Activated CD8-positive, alpha-beta T cell treated with anti-CD3 and anti-CD28 coated beads, Interleukin-2, amount 10 ng/mL, durations not matched to agents 7 days and 5 days (primary cell): Measurements from ENCODE around the gene SLC2A4RG. TPM values are rescaled to one million over a fixed set of nuclear protein-coding genes. Genes with fewer than 3 reads are reported as not detected.

Experiments
- ATAC-seq: fragments of 150-1000 bp; cut with Tn5 transposase; one replicate; pipeline ENCODE4 v1.10.0; 2021; ENCODE audit warnings: moderate library complexity
- CTCF ChIA-PET: fragments of 350-600 bp; sonication (Branson Sonifier 250); formaldehyde crosslinking; loops from one replicate; lab custom pipeline; 2021; ENCODE audit warnings: antibody characterized with exemption; lab: Charles Lee
- POLR2A ChIA-PET: fragments of 350-600 bp; sonication (Branson Sonifier 250); formaldehyde crosslinking; loops from one replicate; lab custom pipeline; 2021; ENCODE audit warnings: antibody characterized with exemption; lab: Charles Lee
- DNase-seq: peaks from one replicate; pipeline ENCODE4 v3.0.0-alpha.2; 2020
- H3K27ac Mint-ChIP-seq: one replicate; pipeline ENCODE4 v1.8.0; 2021; ENCODE audit warnings: mild to moderate bottlenecking, mixed read lengths
- H3K27me3 Mint-ChIP-seq: one replicate; pipeline ENCODE4 v1.8.0; 2021; ENCODE audit warnings: low read depth, mixed read lengths
- H3K36me3 Mint-ChIP-seq: one replicate; pipeline ENCODE4 v1.8.0; 2021; ENCODE audit warnings: low read depth, mixed read lengths
- H3K4me1 Mint-ChIP-seq: one replicate; pipeline ENCODE4 v1.8.0; 2021; ENCODE audit warnings: low read depth, mixed read lengths
- H3K4me3 Mint-ChIP-seq: one replicate; pipeline ENCODE4 v1.8.0; 2021; ENCODE audit warnings: mild to moderate bottlenecking, mixed read lengths
- H3K9me3 Mint-ChIP-seq: one replicate; pipeline ENCODE4 v1.8.0; 2022; ENCODE audit warnings: mixed read lengths; ENCODE audit not compliant: insufficient read depth
- total RNA-seq, 2 experiments: library from RNA; stranded (reverse); gene quantifications; one replicate each; pipeline ENCODE4 v1.2.3, GENCODE V29; 2021

Gene SLC2A4RG
- total RNA-seq, 2 experiments from 2014 or later: 97.2 TPM

DNA sequence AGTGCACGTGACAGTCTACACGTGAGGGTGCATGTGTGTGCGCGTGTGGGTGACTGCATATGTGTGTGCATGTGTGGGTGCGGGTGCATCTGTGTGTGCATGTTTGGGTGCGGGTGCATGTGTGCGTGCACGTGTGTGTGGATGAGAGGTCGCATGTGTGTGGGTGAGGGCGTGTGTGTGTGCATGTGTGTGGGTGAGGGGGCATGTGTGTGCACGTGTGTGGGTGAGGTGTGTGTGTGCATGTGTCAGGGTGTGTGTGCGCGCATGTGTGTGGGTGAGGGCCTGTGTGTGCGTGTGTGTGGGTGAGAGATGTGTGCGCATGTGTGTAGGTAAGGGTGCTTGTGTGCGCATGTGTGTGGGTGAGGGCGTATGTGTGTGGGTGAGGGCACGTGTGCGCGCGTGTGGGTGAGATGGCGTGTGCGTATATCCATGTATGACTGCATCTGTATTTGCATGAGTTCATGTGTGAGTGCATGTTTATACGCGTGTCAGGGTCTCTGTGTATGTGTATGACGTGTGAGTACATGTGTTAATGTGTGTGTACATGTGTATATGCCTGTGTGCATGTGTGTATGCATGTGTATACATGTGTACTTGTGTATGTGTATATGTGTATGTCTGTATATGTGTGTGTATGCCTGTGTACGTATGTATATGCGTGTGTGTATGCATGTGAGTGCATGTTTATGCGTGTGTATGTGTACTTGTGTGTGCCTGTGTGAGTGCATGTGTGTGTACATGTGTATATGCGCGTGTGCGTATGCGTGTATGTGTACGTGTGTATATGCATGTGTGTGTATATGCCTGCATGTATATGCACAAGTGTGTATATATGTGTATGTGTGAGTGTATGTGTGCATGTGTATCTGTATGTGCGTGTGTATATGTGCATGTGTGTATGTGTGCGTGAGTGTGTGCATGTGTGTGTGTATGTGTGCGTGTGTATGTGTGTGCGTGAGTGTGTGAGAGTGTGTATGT is 7.2 kb upstream of the SLC2A4RG start:
- peaks cover 51% of the 10 kb centered on the region for H3K36me3 Mint-ChIP-seq
- no peak overlapping the region for H3K27ac Mint-ChIP-seq
- peak; percentile 20 for DNase-seq
- peaks cover 42% of the 10 kb centered on the region for H3K4me1 Mint-ChIP-seq
- ChIA-PET POLR2A (interaction anchor here (1.2 kb wide), 1 partner anchor 25 kb away, joined by 3 read pairs; the partner anchor contains the start of genes ARFRP1 and ZGPAT), CTCF (no interaction called here)
- no peak overlapping the region for H3K4me3 Mint-ChIP-seq
- no peaks in the 10 kb centered on the region for H3K27me3 Mint-ChIP-seq
- ATAC-seq: no peak
- H3K9me3 Mint-ChIP-seq: peaks cover 3% of the 10 kb centered on the region

DNA sequence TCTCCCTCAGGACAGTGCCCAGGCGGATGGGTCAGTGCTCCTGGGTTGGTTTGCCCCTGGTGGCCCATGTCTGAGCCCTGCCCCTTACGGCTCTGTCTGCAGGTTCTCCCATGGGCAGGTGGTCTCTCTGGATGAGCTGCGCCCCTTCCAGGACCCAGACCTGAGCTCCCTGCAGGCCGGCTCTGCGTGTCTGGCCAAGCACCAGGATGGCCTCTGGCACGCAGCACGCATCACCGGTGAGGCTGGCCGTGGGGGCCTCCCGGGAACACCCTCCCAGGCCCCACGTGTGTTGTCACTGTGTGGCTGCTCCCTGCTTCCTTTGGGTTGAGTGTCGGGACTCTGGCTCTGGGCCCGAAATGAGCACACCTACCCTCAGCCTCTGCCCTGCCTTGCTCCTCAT is 6.5 kb upstream of the SLC2A4RG start:
- ChIA-PET POLR2A (interaction anchor here (1.2 kb wide), 1 partner anchor 26 kb away, joined by 3 read pairs; the partner anchor contains the start of genes ARFRP1 and ZGPAT), CTCF (interaction anchor here (0.7 kb wide), 1 partner anchor 27 kb away, joined by 3 read pairs; no protein-coding TSS in a partner anchor)
- peaks cover 36% of the 10 kb centered on the region for H3K4me1 Mint-ChIP-seq
- H3K9me3 Mint-ChIP-seq: no peaks in the 10 kb centered on the region
- peaks cover 48% of the 10 kb centered on the region for H3K36me3 Mint-ChIP-seq
- DNase-seq: no peak
- H3K27me3 Mint-ChIP-seq: no peaks in the 10 kb centered on the region
- no peak overlapping the region for H3K27ac Mint-ChIP-seq
- H3K4me3 Mint-ChIP-seq: no peak overlapping the region
- no peak for ATAC-seq

DNA sequence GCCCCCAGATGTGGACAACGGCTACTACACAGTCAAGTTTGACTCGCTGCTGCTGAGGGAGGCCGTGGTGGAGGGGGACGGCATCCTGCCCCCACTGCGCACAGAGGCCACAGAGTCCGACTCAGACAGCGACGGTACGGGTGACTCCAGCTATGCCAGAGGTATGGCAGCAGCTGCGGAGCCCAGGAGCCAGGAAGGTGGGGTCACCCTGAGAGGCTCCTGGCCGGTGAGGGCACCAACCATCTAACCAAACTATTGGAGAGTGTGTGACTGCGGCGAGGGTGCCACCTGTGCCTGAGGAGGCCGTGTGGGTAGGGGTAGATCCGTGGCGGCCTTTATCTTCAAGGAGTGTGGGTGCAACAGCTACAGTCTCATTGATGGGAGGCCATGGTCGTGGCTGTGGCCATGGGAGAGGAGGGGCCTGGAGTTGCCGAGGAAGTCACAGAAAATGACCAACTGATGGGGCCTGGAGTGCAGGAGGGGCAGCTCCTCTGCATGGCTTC is 5.9 kb upstream of the SLC2A4RG start:
- CTCF ChIA-PET: interaction anchor here (0.7 kb wide), 1 partner anchor 27 kb away, joined by 3 read pairs; no protein-coding TSS in a partner anchor
- no peak for DNase-seq

DNA sequence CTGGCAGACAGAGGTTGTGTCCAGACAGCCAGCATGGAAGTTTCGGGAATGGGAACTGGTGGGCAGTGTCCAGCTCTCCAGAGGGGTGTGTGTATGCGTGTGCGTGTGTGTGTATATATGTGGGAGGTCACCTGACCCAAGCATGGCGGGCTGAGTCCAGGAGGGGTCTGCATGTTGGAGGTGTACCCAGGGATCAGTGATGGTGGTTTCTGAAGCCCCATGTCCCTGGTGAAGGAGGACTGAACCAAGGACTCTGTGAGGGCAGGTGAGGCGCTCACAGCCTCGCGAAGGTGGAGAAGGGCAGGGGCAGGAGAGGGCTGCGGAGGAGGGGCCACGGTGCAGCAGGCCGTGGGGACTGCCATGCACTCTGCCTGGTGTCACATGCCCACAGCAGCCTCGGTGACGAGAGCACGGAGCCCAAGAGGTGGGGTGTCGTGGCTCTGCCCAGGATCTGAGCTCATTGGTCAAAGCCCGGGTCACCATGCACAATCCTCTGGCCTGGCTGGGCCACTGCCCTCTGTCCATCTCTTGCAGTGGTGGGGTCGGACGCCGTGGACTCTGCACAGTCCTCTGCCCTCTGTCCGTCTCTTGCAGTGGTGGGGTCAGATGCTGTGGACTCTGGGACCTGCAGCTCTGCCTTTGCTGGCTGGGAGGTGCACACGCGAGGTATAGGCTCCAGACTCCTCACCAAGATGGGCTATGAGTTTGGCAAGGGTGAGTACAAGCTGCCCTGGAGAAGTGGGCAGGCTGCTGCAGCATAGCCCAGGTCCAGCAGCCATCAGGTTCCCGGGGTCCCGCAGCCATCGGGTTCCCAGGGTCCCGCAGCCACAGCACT is 5.2 kb upstream of the SLC2A4RG start:
- H3K27ac Mint-ChIP-seq: no peak overlapping the region
- no peak overlapping the region for H3K4me3 Mint-ChIP-seq
- H3K36me3 Mint-ChIP-seq: peaks cover 37% of the 10 kb centered on the region
- H3K27me3 Mint-ChIP-seq: no peaks in the 10 kb centered on the region
- ChIA-PET CTCF (interaction anchor here (0.6 to 5.3 kb wide), 3 partner anchors 27 to 42 kb away, joined by 3 to 70 read pairs (median 3); partner anchors contain the start of genes ARFRP1 and ZGPAT), POLR2A (interaction anchor here (2.5 kb wide), 1 partner anchor 130 kb away, joined by 14 read pairs; the partner anchor contains the start of gene TPD52L2)
- DNase-seq (peak; percentile 21), ATAC-seq (no peak)
- peaks cover 29% of the 10 kb centered on the region for H3K4me1 Mint-ChIP-seq
- no peaks in the 10 kb centered on the region for H3K9me3 Mint-ChIP-seq

More for the DNA sequence above, 5.9 kb upstream of the SLC2A4RG start:
- no peak overlapping the region for H3K4me3 Mint-ChIP-seq
- no peaks in the 10 kb centered on the region for H3K27me3 Mint-ChIP-seq
- no peaks in the 10 kb centered on the region for H3K9me3 Mint-ChIP-seq
- H3K4me1 Mint-ChIP-seq: peaks cover 31% of the 10 kb centered on the region
- peaks cover 42% of the 10 kb centered on the region for H3K36me3 Mint-ChIP-seq
- H3K27ac Mint-ChIP-seq: peak overlapping the region; percentile 32
- POLR2A ChIA-PET: interaction anchor here (1.2 kb wide), 1 partner anchor 26 kb away, joined by 3 read pairs; the partner anchor contains the start of genes ARFRP1 and ZGPAT
- no peak for ATAC-seq

DNA sequence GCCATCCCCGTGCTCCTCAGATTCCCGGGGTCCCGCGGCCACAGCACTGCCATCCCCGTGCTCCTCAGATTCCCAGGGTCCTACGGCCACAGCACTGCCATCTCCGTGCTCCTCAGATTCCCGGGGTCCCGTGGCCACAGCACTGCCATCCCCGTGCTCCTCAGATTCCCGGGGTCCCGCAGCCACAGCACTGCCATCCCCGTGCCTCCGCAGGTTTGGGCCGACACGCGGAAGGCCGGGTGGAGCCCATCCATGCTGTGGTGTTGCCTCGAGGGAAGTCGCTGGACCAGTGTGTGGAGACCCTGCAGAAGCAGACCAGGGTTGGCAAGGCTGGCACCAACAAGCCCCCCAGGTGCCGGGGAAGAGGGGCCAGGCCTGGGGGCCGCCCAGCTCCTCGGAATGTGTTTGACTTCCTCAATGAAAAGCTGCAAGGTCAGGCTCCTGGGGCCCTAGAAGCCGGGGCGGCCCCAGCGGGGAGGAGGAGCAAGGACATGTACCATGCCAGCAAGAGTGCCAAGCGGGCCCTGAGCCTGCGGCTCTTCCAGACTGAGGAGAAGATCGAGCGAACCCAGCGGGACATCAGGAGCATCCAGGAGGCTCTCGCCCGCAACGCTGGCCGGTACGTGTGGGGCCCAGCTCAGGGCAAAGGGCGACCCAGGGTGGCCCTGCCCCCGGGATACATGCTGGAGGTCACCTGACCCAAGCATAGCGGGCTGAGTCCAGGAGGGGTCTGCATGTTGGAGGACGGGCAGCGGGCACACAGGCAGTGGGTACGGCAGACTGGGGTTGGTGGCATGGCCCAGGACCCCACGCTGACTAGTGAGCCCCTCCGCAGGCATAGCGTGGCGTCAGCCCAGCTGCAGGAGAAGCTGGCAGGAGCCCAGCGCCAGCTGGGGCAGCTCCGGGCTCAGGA is 4.4 kb upstream of the SLC2A4RG start:
- ChIA-PET POLR2A (interaction anchor here (0.6 to 2.5 kb wide), 4 partner anchors 27 to 129 kb away, joined by 3 to 19 read pairs (median 9); partner anchors contain the start of genes ARFRP1, TPD52L2 and ZGPAT), CTCF (interaction anchor here (0.6 to 5.3 kb wide), 6 partner anchors 16 to 198 kb away, joined by 3 to 70 read pairs (median 5); partner anchors contain the start of genes ARFRP1, PTK6, TPD52L2 and ZGPAT)
- DNase-seq (peak; percentile 20), ATAC-seq (no peak)
- H3K9me3 Mint-ChIP-seq: no peaks in the 10 kb centered on the region
- H3K36me3 Mint-ChIP-seq: peaks cover 33% of the 10 kb centered on the region
- H3K27me3 Mint-ChIP-seq: no peaks in the 10 kb centered on the region
- peaks cover 29% of the 10 kb centered on the region for H3K4me1 Mint-ChIP-seq
- H3K4me3 Mint-ChIP-seq: peak overlapping the region; percentile 87
- H3K27ac Mint-ChIP-seq: peak overlapping the region; percentile 92

DNA sequence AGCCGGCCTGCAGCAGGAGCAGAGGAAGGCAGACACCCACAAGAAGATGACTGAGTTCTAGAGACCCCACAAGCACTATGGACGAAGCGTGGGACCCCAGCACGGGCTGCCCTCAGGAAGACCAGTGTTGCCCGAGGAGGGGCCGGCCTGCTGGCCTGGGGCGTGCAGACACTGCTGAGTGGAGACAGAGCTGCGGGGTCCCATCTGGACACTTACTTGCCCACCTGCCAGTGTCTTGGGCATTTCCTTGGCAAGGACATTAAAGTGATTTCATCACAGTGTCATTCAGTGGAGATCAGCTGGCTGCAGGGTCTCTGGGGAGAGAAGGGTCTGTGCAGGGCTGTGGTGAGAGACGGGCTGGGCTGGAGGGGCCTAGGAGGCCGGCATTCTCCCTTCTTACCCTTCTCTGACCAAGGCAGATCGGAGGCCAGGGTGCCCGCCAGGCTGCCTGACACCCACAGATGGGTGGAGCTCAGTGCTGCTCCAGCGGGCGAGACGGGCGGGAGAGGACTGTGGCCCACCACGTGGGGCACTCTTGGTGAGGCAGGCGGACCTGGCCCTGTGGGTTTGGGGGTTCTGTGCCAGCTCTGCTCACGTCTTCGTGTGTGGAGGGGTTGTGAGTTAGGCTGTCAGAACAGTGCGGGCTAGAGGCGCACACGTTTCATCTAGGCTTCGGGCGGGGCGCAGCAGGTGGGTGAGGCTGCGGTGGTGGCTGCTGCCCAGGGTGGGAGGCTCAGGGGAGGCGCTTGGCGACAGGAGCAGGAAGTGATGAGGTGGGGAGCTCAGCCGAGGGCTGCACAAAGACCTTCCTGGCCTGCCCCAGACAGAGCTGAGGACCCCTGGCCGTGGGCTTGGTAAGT is 3.5 kb upstream of the SLC2A4RG start, which contains the start of gene LIME1:
Gene LIME1, plus strand, starts transcription at position 806 of the 860 bp plus-strand sequence. CDS start 886 bp downstream, outside the sequence.
- peaks cover 29% of the 10 kb centered on the region for H3K4me1 Mint-ChIP-seq
- ChIA-PET CTCF (interaction anchor here (0.7 to 5.3 kb wide), 13 partner anchors 8 to 199 kb away, joined by 3 to 70 read pairs (median 3); partner anchors contain the start of genes ARFRP1, PTK6, STMN3 and TPD52L2), POLR2A (interaction anchor here (0.6 to 2.5 kb wide), 8 partner anchors 9 to 303 kb away, joined by 3 to 19 read pairs (median 4); partner anchors contain the start of genes ARFRP1, TPD52L2 and ZGPAT)
- ATAC-seq (peak; percentile 49), DNase-seq (peak; percentile 90)
- H3K27ac Mint-ChIP-seq: peak within 1 kb of the TSS; percentile 92
- no peaks in the 10 kb centered on the region for H3K27me3 Mint-ChIP-seq
- peaks cover 33% of the 10 kb centered on the region for H3K36me3 Mint-ChIP-seq
- no peaks in the 10 kb centered on the region for H3K9me3 Mint-ChIP-seq
- peak within 1 kb of the TSS; percentile 87 for H3K4me3 Mint-ChIP-seq

DNA sequence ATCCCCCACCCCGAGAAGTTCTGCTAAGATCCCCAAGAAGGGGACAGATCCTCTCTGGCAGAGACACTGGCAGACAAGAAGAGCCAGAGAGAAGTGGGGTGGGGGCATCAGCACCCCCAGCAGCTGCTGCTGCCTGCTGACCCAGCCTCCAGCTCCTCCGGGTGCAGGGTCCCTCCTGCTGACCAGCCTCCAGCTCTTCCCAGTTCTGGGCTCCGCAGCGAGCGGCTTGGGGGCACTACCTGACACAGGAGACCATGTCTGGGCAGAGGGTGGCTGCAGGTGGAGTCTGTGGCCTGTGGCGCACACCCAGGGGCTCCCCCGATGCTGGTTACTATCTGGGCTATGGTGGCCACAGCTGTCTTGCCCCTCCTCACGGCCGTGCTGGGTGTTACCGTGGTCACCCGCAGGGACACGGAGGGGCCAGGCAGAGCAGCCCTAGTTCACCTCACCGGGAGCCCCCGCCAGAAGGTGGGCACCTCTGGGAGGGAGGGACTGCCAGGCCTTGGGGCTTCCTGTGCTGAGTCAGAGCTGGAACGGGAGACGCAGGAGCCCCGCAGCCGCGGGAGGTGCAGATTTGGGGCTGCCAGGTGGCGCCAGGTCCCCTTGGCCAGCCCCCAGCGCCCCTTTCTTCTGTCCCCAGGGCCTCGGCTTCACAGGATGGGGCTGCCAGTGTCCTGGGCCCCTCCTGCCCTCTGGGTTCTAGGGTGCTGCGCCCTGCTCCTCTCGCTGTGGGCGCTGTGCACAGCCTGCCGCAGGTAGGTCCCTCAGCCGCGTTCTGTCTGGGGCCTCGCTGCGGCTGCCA is 2.5 kb upstream of the SLC2A4RG start:
- peak overlapping the region; percentile 87 for H3K4me3 Mint-ChIP-seq
- ChIA-PET POLR2A (interaction anchor here (0.8 to 2.5 kb wide), 7 partner anchors 10 to 244 kb away, joined by 3 to 19 read pairs (median 4); partner anchors contain the start of genes ARFRP1, PRPF6, TPD52L2 and ZGPAT), CTCF (interaction anchor here (1.0 to 5.3 kb wide), 8 partner anchors 9 to 200 kb away, joined by 3 to 70 read pairs (median 4); partner anchors contain the start of genes ARFRP1, PTK6, TPD52L2 and ZGPAT)
- peak overlapping the region; percentile 92 for H3K27ac Mint-ChIP-seq
- ATAC-seq (peak; percentile 32), DNase-seq (peak; percentile 76)
- peaks cover 37% of the 10 kb centered on the region for H3K36me3 Mint-ChIP-seq
- no peaks in the 10 kb centered on the region for H3K27me3 Mint-ChIP-seq
- H3K4me1 Mint-ChIP-seq: peaks cover 29% of the 10 kb centered on the region
- no peaks in the 10 kb centered on the region for H3K9me3 Mint-ChIP-seq

DNA sequence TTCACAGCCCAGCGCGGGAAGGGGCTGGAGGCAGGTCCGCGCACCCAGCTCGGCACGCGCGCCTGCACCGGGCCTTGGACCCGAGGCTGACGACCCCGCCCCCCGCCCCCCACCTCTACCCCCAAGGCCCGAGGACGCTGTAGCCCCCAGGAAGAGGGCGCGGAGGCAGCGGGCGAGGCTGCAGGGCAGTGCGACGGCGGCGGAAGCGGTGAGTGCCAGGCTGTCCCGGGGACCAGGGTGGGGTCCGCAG is 2.0 kb upstream of the SLC2A4RG start:
- Mint-ChIP-seq H3K27me3 (no peaks in the 10 kb centered on the region), H3K4me1 (peaks cover 29% of the 10 kb centered on the region), H3K36me3 (peaks cover 37% of the 10 kb centered on the region), H3K27ac (no peak overlapping the region), H3K4me3 (peak overlapping the region; percentile 87), H3K9me3 (no peaks in the 10 kb centered on the region)
- DNase-seq: no peak
- no peak for ATAC-seq
- ChIA-PET CTCF (interaction anchor here (5.3 kb wide), 1 partner anchor 30 kb away, joined by 70 read pairs; the partner anchor contains the start of genes ARFRP1 and ZGPAT), POLR2A (interaction anchor here (1.0 to 2.4 kb wide), 4 partner anchors 13 to 243 kb away, joined by 3 to 19 read pairs (median 4); partner anchors contain the start of genes ARFRP1, PRPF6 and ZGPAT)
